HCT116 (cell line): ENCODE data around the gene FAM193B. TPM values are rescaled to one million over a fixed set of nuclear protein-coding genes. Genes with fewer than 3 reads are reported as not detected.

Experiments used
- ATAC-seq: fragments of 200-7000 bp; cut with Tn5 transposase; 2 replicates; pipeline ENCODE4 v1.9.1; 2020; ENCODE audit warnings: mild to moderate bottlenecking, moderate library complexity
- BruUV-seq: library from RNA; stranded (reverse); fragments of 400-500 nt; replicated peaks from 2 replicates; lab custom pipeline; 2021; lab: Mats Ljungman, UMichigan
- CTCF ChIA-PET: fragments of 300-600 bp; sonication (Branson Sonifier 250); formaldehyde crosslinking; loops from one replicate; lab custom pipeline; 2021; ENCODE audit warnings: antibody characterized with exemption; lab: Charles Lee
- POLR2A ChIA-PET: fragments of 300-600, 350-600 bp; sonication (Branson Sonifier 250); formaldehyde crosslinking; loops from one replicate; lab custom pipeline; 2021; ENCODE audit warnings: antibody characterized with exemption; lab: Charles Lee
- RAD21 ChIA-PET, 2 experiments: fragments of 300-600 bp; sonication (Branson Sonifier 250); formaldehyde crosslinking; loops; one replicate each; lab custom pipeline; 2023; ENCODE audit warnings: low total read pairs in 2 of 2; ENCODE audit not compliant: uncharacterized antibody in 2 of 2, unreplicated experiment in 2 of 2, low non-redundant PET in 1 of 2; lab: Charles Lee
- DNase-seq: peaks from one replicate; pipeline ENCODE4 v3.0.0-alpha.2; 2010; ENCODE audit warnings: low read depth, low spot score
- H2AFZ ChIP-seq: fragments of 200-600 bp; shearing (Covaris generic), sonication (generic); 2 replicates; pipeline ENCODE4 v1.6.1; 2017; ENCODE audit warnings: low read depth, mixed run types, mixed read lengths, antibody characterized with exemption, low read length; ENCODE audit not compliant: poor library complexity, severe bottlenecking
- H3K27ac ChIP-seq: 2 replicates; pipeline ENCODE4 v1.5.1; 2012; ENCODE audit warnings: low read depth, low read length
- H3K27me3 ChIP-seq: fragments of 200-600 bp; sonication (generic); 2 replicates; pipeline ENCODE4 v1.6.1; 2016; ENCODE audit warnings: mixed run types, low read length, mixed read lengths; ENCODE audit not compliant: insufficient read depth
- H3K36me3 ChIP-seq, 2 experiments: fragments of 200-500 bp in 1 of 2; fragments of 200-600 bp in 1 of 2; sonication (Bioruptor generic) in 1 of 2; sonication (generic) in 1 of 2; 2 replicates each; pipeline versions ENCODE4 v1.5.1 to v1.6.1; 2014 to 2016; ENCODE audit warnings: low read length in 2 of 2, inconsistent platforms in 1 of 2, mixed read lengths in 1 of 2, mixed run types in 1 of 2; ENCODE audit not compliant: insufficient read depth in 2 of 2, control insufficient read depth in 1 of 2
- H3K4me1 ChIP-seq, 2 experiments: fragments of 200-600 bp in 1 of 2; sonication (generic) in 1 of 2; 2 replicates each; pipeline versions ENCODE4 v1.5.1 to v1.6.1; 2012 to 2017; ENCODE audit warnings: low read length in 2 of 2, inconsistent platforms in 1 of 2, mild to moderate bottlenecking in 1 of 2, mixed read lengths in 1 of 2, mixed run types in 1 of 2, moderate library complexity in 1 of 2; ENCODE audit not compliant: insufficient read depth in 2 of 2, control insufficient read depth in 1 of 2
- H3K4me2 ChIP-seq: fragments of 200-600 bp; sonication (generic); 2 replicates; pipeline ENCODE4 v1.6.1; 2017; ENCODE audit warnings: mixed run types, low read length, mixed read lengths
- H3K4me3 ChIP-seq, 2 experiments: fragments of 200-600 bp in 1 of 2; sonication (generic) in 1 of 2; replicated peaks in 1 of 2; 2 replicates each; pipeline ENCODE4 v1.5.1; 2011 to 2016; ENCODE audit warnings: low read length in 2 of 2, control low read depth in 1 of 2, low read depth in 1 of 2, mild to moderate bottlenecking in 1 of 2, mixed read lengths in 1 of 2, mixed run types in 1 of 2
- H3K79me2 ChIP-seq: fragments of 200-600 bp; sonication (generic); 2 replicates; pipeline ENCODE4 v1.6.1; 2017; ENCODE audit warnings: mild to moderate bottlenecking, mixed run types, low read length, moderate library complexity, mixed read lengths; ENCODE audit not compliant: insufficient read depth
- H3K9ac ChIP-seq: fragments of 200-600 bp; sonication (generic); 2 replicates; pipeline ENCODE4 v1.6.1; 2016; ENCODE audit warnings: low read length, mixed read lengths
- H3K9me2 ChIP-seq: fragments of 200-600 bp; sonication (generic), shearing (Covaris generic); 2 replicates; pipeline ENCODE4 v1.6.1; 2017; ENCODE audit warnings: mixed run types, mild to moderate bottlenecking, moderate library complexity; ENCODE audit not compliant: insufficient read depth
- H3K9me3 ChIP-seq, 2 experiments: fragments of 200-500 bp in 1 of 2; fragments of 200-600 bp in 1 of 2; sonication (Bioruptor generic) in 1 of 2; sonication (generic) in 1 of 2; 2 replicates each; pipeline ENCODE4 v1.6.1; 2014 to 2017; ENCODE audit warnings: low read length in 2 of 2, mixed read lengths in 2 of 2, inconsistent platforms in 1 of 2, low read depth in 1 of 2, mild to moderate bottlenecking in 1 of 2, mixed run types in 1 of 2, moderate library complexity in 1 of 2; ENCODE audit not compliant: control insufficient read depth in 1 of 2, insufficient read depth in 1 of 2
- H4K20me1 ChIP-seq: fragments of 200-600 bp; sonication (generic), shearing (Covaris generic); 2 replicates; pipeline ENCODE4 v1.6.1; 2017; ENCODE audit warnings: mixed run types, mild to moderate bottlenecking, moderate library complexity; ENCODE audit not compliant: insufficient read depth
- CBX3 ChIP-seq: IDR thresholded peaks from 2 replicates; pipeline ENCODE4 v1.6.1; 2012; ENCODE audit warnings: low read depth
- CEBPB ChIP-seq: IDR thresholded peaks from 2 replicates; pipeline ENCODE4 v1.6.1; 2012; ENCODE audit warnings: low read depth
- EGR1 ChIP-seq: IDR thresholded peaks from 2 replicates; pipeline ENCODE4 v1.6.1; 2012; ENCODE audit warnings: low read depth
- ELF1 ChIP-seq: IDR thresholded peaks from 2 replicates; pipeline ENCODE4 v1.6.1; 2012; ENCODE audit warnings: low read depth, borderline replicate concordance
- EZH2 ChIP-seq: fragments of 200-600 bp; sonication (generic); IDR thresholded peaks from 2 replicates; pipeline ENCODE4 v1.6.1; 2017; ENCODE audit warnings: antibody characterized with exemption, mixed run types
- FOSL1 ChIP-seq: IDR thresholded peaks from 2 replicates; pipeline ENCODE4 v1.6.1; 2012; ENCODE audit warnings: low read depth
- JUND ChIP-seq: IDR thresholded peaks from 2 replicates; pipeline ENCODE4 v1.6.1; 2012
- POLR2A ChIP-seq: IDR thresholded peaks from 2 replicates; pipeline ENCODE4 v1.7.0; 2011; ENCODE audit warnings: borderline replicate concordance; ENCODE audit not compliant: insufficient read depth, insufficient read length; ENCODE audit errors: extremely low read depth
- POLR2AphosphoS5 ChIP-seq: IDR thresholded peaks from 2 replicates; pipeline ENCODE4 v1.6.1; 2011; ENCODE audit warnings: mild to moderate bottlenecking, low read depth, low read length, moderate library complexity
- SP1 ChIP-seq: IDR thresholded peaks from 2 replicates; pipeline ENCODE4 v1.6.1; 2012; ENCODE audit warnings: low read depth
- SRF ChIP-seq: IDR thresholded peaks from 2 replicates; pipeline ENCODE4 v1.6.1; 2012; ENCODE audit warnings: low read depth
- TCF7L2 ChIP-seq: IDR thresholded peaks from 2 replicates; pipeline ENCODE4 v1.7.0; 2011; ENCODE audit warnings: borderline replicate concordance, inconsistent platforms; ENCODE audit not compliant: insufficient read depth, insufficient read length; ENCODE audit errors: extremely low read depth
- YY1 ChIP-seq: IDR thresholded peaks from 2 replicates; pipeline ENCODE4 v1.6.1; 2011; ENCODE audit warnings: low read length, low read depth, moderate library complexity, mild to moderate bottlenecking; ENCODE audit not compliant: insufficient replicate concordance; ENCODE audit errors: extremely low read depth
- ZFX ChIP-seq: fragments of 450-650 bp; IDR thresholded peaks from 2 replicates; pipeline ENCODE4 v1.6.1; 2017
- ZNF274 ChIP-seq: fragments of 200-500 bp; sonication (Bioruptor generic); IDR thresholded peaks from 2 replicates; pipeline ENCODE4 v1.6.1; 2014; ENCODE audit warnings: mild to moderate bottlenecking, low read depth, low read length, inconsistent platforms
- intact Hi-C: fragments of 100-400 bp; cut with micrococcal nuclease; formaldehyde crosslinking; loops from 2 replicates; pipeline ENCODE4 v1.10.0; 2022
- total RNA-seq: library from RNA; stranded (reverse); gene quantifications from one replicate; pipeline ENCODE4 v1.2.1, GENCODE V29; 2021; ENCODE audit not compliant: unreplicated experiment
- TF ChIP-seq, protein P1 (sequence below): IDR thresholded peaks from 2 replicates; pipeline ENCODE4 v1.6.1; 2012
- TF ChIP-seq, protein P2 (sequence below): IDR thresholded peaks from 2 replicates; pipeline ENCODE4 v1.6.1; 2012; ENCODE audit warnings: low read depth
- TF ChIP-seq, protein P3 (sequence below), 3 experiments: fragments of 200-600 bp in 1 of 3; sonication (generic) in 1 of 3; IDR thresholded peaks in 2 of 3; conservative IDR thresholded peaks in 1 of 3; 2 replicates each; pipeline ENCODE4 v1.5.1; 2012 to 2017; ENCODE audit warnings: low read depth in 2 of 3, low read length in 2 of 3, antibody characterized with exemption in 1 of 3, borderline replicate concordance in 1 of 3, control low read depth in 1 of 3, mild to moderate bottlenecking in 1 of 3, mixed read lengths in 1 of 3, mixed run types in 1 of 3, moderate library complexity in 1 of 3; ENCODE audit not compliant: insufficient read depth in 1 of 3
- TF ChIP-seq, protein P4 (sequence below): IDR thresholded peaks from 2 replicates; pipeline ENCODE4 v1.6.1; 2011; ENCODE audit warnings: mild to moderate bottlenecking, low read length, moderate library complexity; ENCODE audit not compliant: insufficient replicate concordance; ENCODE audit errors: extremely low read depth

The FAM193B gene
- total RNA-seq, 1 experiment from 2014 or later: 54.0 TPM

DNA sequence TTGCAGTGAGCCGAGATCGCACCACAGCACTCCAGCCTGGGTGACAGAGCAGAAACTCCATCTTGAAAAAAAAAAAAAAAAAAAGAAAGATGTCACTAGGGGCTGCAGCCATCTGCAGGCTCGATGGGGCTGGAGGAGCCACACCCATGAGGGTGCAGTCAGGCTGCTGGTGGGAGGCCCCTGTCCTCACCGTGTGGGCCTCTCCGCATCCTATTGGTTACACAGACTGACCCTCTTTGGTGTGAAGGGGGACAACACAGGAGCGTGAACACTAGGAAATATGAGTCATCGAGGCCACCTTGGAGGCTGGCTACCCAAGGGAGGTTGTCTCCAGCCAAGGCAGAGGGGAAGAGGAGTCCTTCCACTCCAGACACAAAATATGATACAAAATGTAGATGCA is 14.0 kb upstream of the FAM193B start:
- no TSS peak for BruUV-seq
- DNase-seq (no peak), ATAC-seq (peak; percentile 63; the same call in 1 of the 2 replicates)
- Histone ChIP-seq H3K9me3 (no peaks in the 10 kb centered on the region), H3K27me3 (no peaks in the 10 kb centered on the region), H3K4me2 (no peak overlapping the region; the same call in 1 of the 2 replicates), H3K4me1 (peaks cover 0 to 10% of the 10 kb centered on the region in 2 experiments; a peak in 1 of 4 replicates), H3K9me2 (no peaks in the 10 kb centered on the region), H2AFZ (no peak overlapping the region), H4K20me1 (no peaks in the 10 kb centered on the region), H3K27ac (no peak overlapping the region), H3K36me3 (no peaks in the 10 kb centered on the region), H3K4me3 (no peak overlapping the region), H3K9ac (no peak overlapping the region), H3K79me2 (no peaks in the 10 kb centered on the region)
- intact Hi-C loops: no loop called here
- ChIA-PET POLR2A (no interaction called here), CTCF (no interaction called here), RAD21 (no interaction called here)
- TF ChIP-seq ZFX (no peak), EGR1 (no peak), TCF7L2 (no peak), SRF (no peak), YY1 (no peak), CEBPB (no peak), SP1 (no peak), ELF1 (no peak), JUND (no peak), POLR2A (no peak), ZNF274 (no peak), EZH2 (no peak), CBX3 (no peak), FOSL1 (no peak), POLR2AphosphoS5 (no peak)
- TF ChIP-seq, protein P1, sequence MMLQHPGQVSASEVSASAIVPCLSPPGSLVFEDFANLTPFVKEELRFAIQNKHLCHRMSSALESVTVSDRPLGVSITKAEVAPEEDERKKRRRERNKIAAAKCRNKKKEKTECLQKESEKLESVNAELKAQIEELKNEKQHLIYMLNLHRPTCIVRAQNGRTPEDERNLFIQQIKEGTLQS: no peak
- TF ChIP-seq, protein P2, sequence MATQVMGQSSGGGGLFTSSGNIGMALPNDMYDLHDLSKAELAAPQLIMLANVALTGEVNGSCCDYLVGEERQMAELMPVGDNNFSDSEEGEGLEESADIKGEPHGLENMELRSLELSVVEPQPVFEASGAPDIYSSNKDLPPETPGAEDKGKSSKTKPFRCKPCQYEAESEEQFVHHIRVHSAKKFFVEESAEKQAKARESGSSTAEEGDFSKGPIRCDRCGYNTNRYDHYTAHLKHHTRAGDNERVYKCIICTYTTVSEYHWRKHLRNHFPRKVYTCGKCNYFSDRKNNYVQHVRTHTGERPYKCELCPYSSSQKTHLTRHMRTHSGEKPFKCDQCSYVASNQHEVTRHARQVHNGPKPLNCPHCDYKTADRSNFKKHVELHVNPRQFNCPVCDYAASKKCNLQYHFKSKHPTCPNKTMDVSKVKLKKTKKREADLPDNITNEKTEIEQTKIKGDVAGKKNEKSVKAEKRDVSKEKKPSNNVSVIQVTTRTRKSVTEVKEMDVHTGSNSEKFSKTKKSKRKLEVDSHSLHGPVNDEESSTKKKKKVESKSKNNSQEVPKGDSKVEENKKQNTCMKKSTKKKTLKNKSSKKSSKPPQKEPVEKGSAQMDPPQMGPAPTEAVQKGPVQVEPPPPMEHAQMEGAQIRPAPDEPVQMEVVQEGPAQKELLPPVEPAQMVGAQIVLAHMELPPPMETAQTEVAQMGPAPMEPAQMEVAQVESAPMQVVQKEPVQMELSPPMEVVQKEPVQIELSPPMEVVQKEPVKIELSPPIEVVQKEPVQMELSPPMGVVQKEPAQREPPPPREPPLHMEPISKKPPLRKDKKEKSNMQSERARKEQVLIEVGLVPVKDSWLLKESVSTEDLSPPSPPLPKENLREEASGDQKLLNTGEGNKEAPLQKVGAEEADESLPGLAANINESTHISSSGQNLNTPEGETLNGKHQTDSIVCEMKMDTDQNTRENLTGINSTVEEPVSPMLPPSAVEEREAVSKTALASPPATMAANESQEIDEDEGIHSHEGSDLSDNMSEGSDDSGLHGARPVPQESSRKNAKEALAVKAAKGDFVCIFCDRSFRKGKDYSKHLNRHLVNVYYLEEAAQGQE: no peak
- TF ChIP-seq, protein P3, sequence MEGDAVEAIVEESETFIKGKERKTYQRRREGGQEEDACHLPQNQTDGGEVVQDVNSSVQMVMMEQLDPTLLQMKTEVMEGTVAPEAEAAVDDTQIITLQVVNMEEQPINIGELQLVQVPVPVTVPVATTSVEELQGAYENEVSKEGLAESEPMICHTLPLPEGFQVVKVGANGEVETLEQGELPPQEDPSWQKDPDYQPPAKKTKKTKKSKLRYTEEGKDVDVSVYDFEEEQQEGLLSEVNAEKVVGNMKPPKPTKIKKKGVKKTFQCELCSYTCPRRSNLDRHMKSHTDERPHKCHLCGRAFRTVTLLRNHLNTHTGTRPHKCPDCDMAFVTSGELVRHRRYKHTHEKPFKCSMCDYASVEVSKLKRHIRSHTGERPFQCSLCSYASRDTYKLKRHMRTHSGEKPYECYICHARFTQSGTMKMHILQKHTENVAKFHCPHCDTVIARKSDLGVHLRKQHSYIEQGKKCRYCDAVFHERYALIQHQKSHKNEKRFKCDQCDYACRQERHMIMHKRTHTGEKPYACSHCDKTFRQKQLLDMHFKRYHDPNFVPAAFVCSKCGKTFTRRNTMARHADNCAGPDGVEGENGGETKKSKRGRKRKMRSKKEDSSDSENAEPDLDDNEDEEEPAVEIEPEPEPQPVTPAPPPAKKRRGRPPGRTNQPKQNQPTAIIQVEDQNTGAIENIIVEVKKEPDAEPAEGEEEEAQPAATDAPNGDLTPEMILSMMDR (IDR thresholded peaks at IDR 0.05 in 2 of 3, conservative IDR thresholded peaks at IDR 0.05 in 1 of 3; ENCODE audit: borderline replicate concordance in 1 of 3, insufficient read depth in 1 of 3, low read depth in 2 of 3, low read length in 2 of 3): no peak
- TF ChIP-seq, protein P4, sequence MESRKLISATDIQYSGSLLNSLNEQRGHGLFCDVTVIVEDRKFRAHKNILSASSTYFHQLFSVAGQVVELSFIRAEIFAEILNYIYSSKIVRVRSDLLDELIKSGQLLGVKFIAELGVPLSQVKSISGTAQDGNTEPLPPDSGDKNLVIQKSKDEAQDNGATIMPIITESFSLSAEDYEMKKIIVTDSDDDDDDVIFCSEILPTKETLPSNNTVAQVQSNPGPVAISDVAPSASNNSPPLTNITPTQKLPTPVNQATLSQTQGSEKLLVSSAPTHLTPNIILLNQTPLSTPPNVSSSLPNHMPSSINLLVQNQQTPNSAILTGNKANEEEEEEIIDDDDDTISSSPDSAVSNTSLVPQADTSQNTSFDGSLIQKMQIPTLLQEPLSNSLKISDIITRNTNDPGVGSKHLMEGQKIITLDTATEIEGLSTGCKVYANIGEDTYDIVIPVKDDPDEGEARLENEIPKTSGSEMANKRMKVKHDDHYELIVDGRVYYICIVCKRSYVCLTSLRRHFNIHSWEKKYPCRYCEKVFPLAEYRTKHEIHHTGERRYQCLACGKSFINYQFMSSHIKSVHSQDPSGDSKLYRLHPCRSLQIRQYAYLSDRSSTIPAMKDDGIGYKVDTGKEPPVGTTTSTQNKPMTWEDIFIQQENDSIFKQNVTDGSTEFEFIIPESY: no peak
